SKM-1 (cell line): ENCODE measurements around the gene EIF4G3.
"Not testable (repeated sequence)": the region's sequence is repeated elsewhere in the genome, so short reads cannot be mapped to it uniquely, and the experiment has no call there.

Experiments used
- DNase-seq: peaks from one replicate; lab custom pipeline; 2025; ENCODE audit not compliant: unreplicated experiment; lab: John Stamatoyannopoulos, UW

The EIF4G3 gene

GRCh38 chr1:20885121-20885520 lies 291.6 kb downstream of the EIF4G3 start:
- DNase-seq, result no peak

GRCh38 chr1:20884513-20884912 lies 292.2 kb downstream of the EIF4G3 start:
- DNase-seq, result no peak

DNA sequence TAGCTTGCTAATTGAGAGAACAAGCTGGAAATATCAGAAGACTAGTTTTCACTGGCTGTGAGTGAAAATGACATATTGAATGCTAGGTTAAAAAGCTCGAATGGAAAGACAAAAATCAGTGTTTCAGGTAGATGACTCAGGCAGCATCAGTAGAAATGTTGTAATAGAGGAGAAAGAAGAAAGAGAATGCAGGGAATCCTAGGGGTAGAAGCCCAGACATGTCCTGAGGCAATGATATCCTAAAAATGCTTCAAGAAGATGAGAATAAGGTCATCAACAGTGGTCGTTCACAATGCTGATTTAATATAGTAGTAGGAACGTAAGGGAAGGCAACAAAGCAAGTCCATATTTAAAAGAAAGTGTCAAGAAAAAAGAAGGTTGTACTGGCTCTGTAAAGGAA lies 292.9 kb downstream of the EIF4G3 start:
- DNase-seq, result no peak

GRCh38 chr1:20882837-20883236 lies 293.9 kb downstream of the EIF4G3 start:
- DNase-seq, result no peak

DNA sequence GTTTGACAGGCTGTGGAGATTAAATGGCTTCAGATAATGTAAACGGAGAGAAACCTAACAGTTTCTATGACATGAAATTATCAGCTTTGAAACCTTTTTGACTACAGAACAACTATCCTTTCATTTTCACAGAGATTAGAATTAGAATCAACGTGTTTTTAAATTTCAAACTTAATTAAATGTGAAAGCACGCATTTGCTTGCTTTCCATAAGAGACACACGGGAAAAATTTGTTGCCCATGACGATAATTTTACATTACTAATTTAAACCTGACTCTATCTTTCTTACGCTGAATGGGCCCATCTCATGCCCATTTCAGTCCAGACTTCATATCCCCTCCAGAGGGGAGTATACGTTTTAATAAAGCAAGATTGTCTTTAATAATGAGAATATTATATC lies 297.9 kb downstream of the EIF4G3 start:
- DNase-seq, result no peak

- DNase-seq, result no peak
Observed at GRCh38 chr1:20875198-20875973, 301.3 kb downstream of the EIF4G3 start.

GRCh38 chr1:20873311-20873710 lies 303.4 kb downstream of the EIF4G3 start:
- no peak for DNase-seq

GRCh38 chr1:20871419-20871818 lies 305.3 kb downstream of the EIF4G3 start:
- DNase-seq, result no peak

- no peak for DNase-seq
Observed at GRCh38 chr1:20870718-20871117, 306.0 kb downstream of the EIF4G3 start.

DNA sequence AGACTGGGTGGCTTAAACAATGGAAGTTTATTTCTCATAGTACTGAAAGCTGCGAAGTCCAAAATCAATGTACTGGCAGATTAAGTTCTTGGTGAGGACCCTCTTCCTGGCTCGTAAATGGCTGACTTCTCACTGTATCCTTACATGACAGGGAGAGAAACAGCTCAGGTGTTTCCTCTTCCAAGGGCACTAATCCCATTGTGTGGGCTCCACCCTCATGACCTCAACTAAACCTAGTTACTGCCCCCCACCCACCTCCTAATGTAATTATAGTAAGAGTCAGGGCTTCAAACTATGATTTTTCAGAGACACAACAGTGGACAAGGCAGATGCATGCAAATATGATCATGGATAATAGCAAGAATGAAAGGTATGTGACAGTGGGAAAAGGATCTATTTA lies 308.4 kb downstream of the EIF4G3 start:
- DNase-seq, result no peak

DNA sequence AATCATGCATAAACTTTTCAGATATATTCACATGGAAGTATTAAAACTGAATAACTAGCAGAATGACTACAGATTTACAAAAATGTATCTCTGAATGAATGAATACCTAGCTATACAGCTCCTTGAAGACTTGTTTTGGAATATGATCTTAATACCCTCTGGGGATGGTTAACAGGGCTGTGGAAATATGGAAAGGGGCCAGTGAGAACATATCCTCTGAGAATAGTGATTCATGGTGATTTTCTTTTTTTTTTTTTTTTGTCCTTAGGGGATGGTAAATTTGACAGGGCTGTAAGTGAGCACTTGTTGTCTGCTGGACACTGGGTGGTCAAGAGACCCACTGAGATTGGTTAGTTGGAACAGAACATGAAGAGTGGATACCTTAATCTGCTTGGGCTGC lies 308.9 kb downstream of the EIF4G3 start:
- no peak for DNase-seq

DNA sequence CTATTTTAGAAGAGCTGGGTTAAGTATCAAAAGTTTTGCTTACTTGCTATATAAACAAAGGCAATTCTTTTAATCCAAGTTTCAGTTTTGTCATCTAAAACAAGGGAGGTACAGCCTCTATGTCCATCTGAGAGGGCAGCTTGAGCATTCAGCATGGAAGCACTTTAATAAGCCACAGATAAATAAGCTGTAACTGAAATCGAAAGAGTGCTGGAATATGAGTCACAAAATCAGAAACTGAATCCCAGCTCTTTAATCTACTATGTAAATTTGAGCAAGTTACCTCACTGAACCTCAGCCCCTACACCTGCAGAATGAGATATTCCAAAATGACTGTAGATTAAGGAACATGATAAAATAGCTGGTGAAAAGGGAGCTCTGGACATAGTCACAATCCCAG lies 309.6 kb downstream of the EIF4G3 start:
- no peak for DNase-seq

DNA sequence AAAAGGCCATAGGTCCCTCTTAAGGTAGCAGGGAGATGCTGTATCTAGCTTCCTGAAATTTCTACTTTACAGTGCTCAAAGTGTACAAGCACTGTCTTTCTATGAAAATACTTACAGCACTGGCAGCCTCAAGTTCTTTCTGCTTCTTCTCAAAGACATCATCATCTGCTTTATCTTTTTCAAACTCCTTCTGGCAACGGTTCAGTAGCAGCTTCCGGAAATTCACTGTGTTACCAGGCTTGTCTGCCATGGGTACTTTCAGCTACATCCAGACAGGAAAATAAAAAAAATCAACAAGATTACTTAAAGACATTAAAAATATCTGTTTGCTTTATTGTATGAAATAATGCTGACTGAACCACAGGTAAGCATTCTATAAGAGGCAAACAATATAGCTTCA lies 311.7 kb downstream of the EIF4G3 start:
- DNase-seq, result no peak

DNA sequence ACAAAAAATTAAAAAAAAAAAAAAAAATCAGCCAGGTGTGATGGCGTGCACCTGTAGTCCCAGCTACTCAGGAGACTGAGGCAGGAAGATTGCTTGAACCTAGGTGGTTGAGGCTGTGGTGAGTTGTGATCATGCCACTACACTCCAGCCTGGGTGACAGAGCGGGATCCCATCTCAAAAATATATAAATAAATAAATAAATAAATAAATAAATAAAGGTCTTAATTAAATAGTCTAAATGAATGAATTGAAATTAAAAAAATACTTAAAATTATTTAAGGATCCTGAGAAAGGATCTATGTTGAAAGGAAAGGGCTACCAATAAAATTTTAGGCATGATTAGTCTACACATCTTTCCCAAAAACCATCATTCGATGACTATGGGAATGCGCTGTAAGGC lies 322.2 kb downstream of the EIF4G3 start:
- DNase-seq, result no peak

DNA sequence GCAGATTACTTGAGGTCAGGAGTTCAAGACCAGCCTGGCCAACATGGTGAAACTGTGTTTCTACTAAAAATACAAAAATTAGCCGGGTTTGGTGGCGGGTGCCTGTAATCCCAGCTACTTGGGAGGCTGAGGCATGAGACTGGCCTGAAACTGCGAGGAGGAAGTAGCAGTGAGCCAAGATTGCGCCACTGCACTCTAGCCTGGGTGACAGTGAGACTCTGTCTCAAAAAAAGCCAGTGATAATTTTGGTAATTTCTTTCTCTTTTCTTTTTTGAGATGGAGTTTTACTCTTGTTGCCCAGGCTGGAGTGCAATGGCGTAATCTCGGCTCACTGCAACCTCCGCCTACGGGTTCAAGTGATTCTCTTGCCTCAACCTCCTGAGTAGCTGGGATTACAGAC lies 324.9 kb downstream of the EIF4G3 start:
- DNase-seq, result not testable (repeated sequence)

- no peak for DNase-seq
Observed at GRCh38 chr1:20850021-20850420, 326.7 kb downstream of the EIF4G3 start.

- no peak for DNase-seq
Observed at GRCh38 chr1:20849100-20849499, 327.6 kb downstream of the EIF4G3 start.

- DNase-seq, result no peak
Observed at GRCh38 chr1:20848162-20848561, 328.5 kb downstream of the EIF4G3 start.

DNA sequence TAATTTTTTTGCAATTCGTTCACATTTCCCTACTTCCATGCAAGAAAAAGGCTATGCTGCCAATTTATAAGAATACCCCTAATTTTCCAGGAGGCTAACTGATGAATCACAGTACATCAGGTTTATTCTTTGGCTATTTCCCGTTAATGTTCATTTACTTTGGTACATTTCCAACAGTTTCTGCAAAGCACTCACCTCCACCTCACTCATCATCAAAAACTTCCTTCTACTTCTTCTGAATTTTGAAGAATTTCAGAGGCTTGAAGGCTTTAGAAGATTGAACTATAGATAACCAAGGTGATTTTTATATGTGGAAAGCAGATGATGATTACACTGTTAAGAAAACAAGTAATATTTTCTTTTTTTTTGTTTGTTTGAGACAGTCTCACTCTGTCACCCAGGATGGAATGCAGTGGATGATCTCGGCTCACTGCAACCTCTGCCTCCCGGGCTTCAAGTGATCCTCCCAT lies 329.1 kb downstream of the EIF4G3 start:
- no peak for DNase-seq

GRCh38 chr1:20846461-20847374 lies 330.0 kb downstream of the EIF4G3 start:
- no peak for DNase-seq

DNA sequence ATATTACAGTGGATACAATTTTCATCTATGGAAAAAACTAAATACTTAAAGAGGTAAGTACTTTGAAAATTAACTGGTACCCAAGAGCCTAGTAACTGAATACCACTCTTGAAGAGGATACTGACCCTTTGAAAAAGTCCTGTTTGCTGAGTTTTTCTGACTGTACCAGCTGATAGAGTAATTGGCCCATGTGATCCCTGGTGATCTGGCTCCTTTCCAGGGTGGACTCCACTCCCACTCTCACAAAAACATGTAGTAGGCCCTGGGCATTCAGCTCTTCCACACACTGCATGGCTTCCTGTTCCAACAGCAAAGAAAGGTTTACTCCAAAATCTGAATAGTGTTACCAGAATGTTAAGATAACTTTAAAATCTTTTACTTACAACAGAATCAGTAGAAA lies 336.0 kb downstream of the EIF4G3 start:
- DNase-seq, result no peak

GRCh38 chr1:20837554-20838192 lies 339.0 kb downstream of the EIF4G3 start:
- DNase-seq, result no peak
